H1 (cell line): ENCODE data around the gene EXOC1L. TPM values are rescaled to one million over a fixed set of nuclear protein-coding genes. Genes with fewer than 3 reads are reported as not detected.

Source experiments
- CTCF ChIA-PET: fragments of 300-600 bp; sonication (Branson Sonifier 250); formaldehyde crosslinking; loops from one replicate; lab custom pipeline; 2021; ENCODE audit not compliant: partially characterized antibody; lab: Charles Lee
- POLR2A ChIA-PET: fragments of 300-600 bp; sonication (Branson Sonifier 250); formaldehyde crosslinking; loops from one replicate; lab custom pipeline; 2021; ENCODE audit warnings: inconsistent platforms; ENCODE audit not compliant: partially characterized antibody; lab: Charles Lee
- DNase-seq, 2 experiments: peaks; one replicate each; pipeline versions ENCODE4 v3.0.0 to v3.0.0-alpha.2; 2010 to 2022; ENCODE audit warnings: low spot score in 2 of 2, low read depth in 1 of 2, mixed read lengths in 1 of 2
- FAIRE-seq: peaks from 2 replicates; lab custom pipeline; 2011; peaks lifted over from hg19 to GRCh38; lab: Jason Lieb, UNC
- H2AFZ ChIP-seq: 2 replicates; pipeline ENCODE4 v1.8.1; 2012; ENCODE audit warnings: low read length, inconsistent platforms
- H2AK5ac ChIP-seq: 2 replicates; pipeline ENCODE4 v1.6.1; 2013; ENCODE audit warnings: low read depth, low read length
- H2BK120ac ChIP-seq: replicated peaks from 2 replicates; pipeline ENCODE3; 2013; ENCODE audit warnings: low read depth, low read length, inconsistent platforms
- H2BK12ac ChIP-seq: 2 replicates; pipeline ENCODE4 v1.6.1; 2013; ENCODE audit warnings: low read depth, low read length
- H2BK15ac ChIP-seq: 2 replicates; pipeline ENCODE4 v1.6.1; 2013; ENCODE audit warnings: low read length
- H2BK20ac ChIP-seq: 2 replicates; pipeline ENCODE4 v1.6.1; 2013; ENCODE audit warnings: low read length
- H2BK5ac ChIP-seq: 2 replicates; pipeline ENCODE4 v1.6.1; 2013; ENCODE audit warnings: low read depth, low read length
- H3K14ac ChIP-seq: 2 replicates; pipeline ENCODE4 v1.6.1; 2013; ENCODE audit warnings: inconsistent platforms; ENCODE audit not compliant: insufficient read length
- H3K18ac ChIP-seq: 2 replicates; pipeline ENCODE4 v1.6.1; 2013; ENCODE audit warnings: low read length; ENCODE audit errors: extremely low read depth
- H3K23ac ChIP-seq: 2 replicates; pipeline ENCODE4 v1.6.1; 2013; ENCODE audit warnings: inconsistent platforms; ENCODE audit not compliant: insufficient read length
- H3K23me2 ChIP-seq: 2 replicates; pipeline ENCODE4 v1.6.1; 2013; ENCODE audit warnings: low read depth, low read length
- H3K27ac ChIP-seq: 2 replicates; pipeline ENCODE4 v1.6.1; 2011; ENCODE audit warnings: low read depth, low read length, inconsistent platforms
- H3K27me3 ChIP-seq, 4 experiments: replicated peaks in 1 of 4; 1 replicate in 1 of 4; 2 replicates in 3 of 4; pipeline versions ENCODE4 v1.6.1 to v1.8.1; 2011 to 2013; ENCODE audit warnings: low read length in 3 of 4, mild to moderate bottlenecking in 3 of 4, inconsistent platforms in 2 of 4, mixed read lengths in 2 of 4, moderate library complexity in 1 of 4; ENCODE audit not compliant: control insufficient read depth in 3 of 4, insufficient read depth in 3 of 4; ENCODE audit errors: extremely low read depth in 1 of 4
- H3K36me3 ChIP-seq, 4 experiments: 2 replicates each; pipeline versions ENCODE4 v1.6.1 to v1.8.1; 2011 to 2013; ENCODE audit warnings: mild to moderate bottlenecking in 4 of 4, low read length in 3 of 4, moderate library complexity in 2 of 4, control low read depth in 1 of 4, inconsistent platforms in 1 of 4; ENCODE audit not compliant: insufficient read depth in 4 of 4, control insufficient read depth in 2 of 4
- H3K4ac ChIP-seq: replicated peaks from 2 replicates; pipeline ENCODE3; 2013; ENCODE audit warnings: low read length, low read depth, mixed read lengths, inconsistent platforms; ENCODE audit not compliant: insufficient read length
- H3K4me1 ChIP-seq, 4 experiments: replicated peaks in 1 of 4; 1 replicate in 1 of 4; 2 replicates in 3 of 4; pipeline versions ENCODE4 v1.6.1 to v1.8.1; 2011 to 2013; ENCODE audit warnings: low read length in 3 of 4, inconsistent platforms in 2 of 4, mixed read lengths in 1 of 4; ENCODE audit not compliant: insufficient read depth in 4 of 4, control insufficient read depth in 3 of 4
- H3K4me2 ChIP-seq, 2 experiments: 2 replicates each; pipeline versions ENCODE4 v1.6.1 to v1.8.1; 2011 to 2013; ENCODE audit warnings: low read depth in 2 of 2, low read length in 2 of 2, control low read depth in 1 of 2, inconsistent platforms in 1 of 2, mild to moderate bottlenecking in 1 of 2; ENCODE audit not compliant: insufficient read depth in 1 of 2
- H3K4me3 ChIP-seq, 4 experiments: fragments of 200-600, 300-600 bp in 1 of 4; sonication (generic), shearing (Covaris generic), sonication (Bioruptor Twin) in 1 of 4; 2 replicates each; pipeline versions ENCODE4 v1.5.1 to v1.8.1; 2011 to 2016; ENCODE audit warnings: low read length in 4 of 4, low read depth in 3 of 4, control low read depth in 2 of 4, inconsistent platforms in 2 of 4, mild to moderate bottlenecking in 2 of 4, mixed read lengths in 1 of 4, moderate library complexity in 1 of 4; ENCODE audit not compliant: insufficient read depth in 2 of 4; ENCODE audit errors: extremely low read depth in 1 of 4
- H3K56ac ChIP-seq: replicated peaks from 2 replicates; pipeline ENCODE3; 2013; ENCODE audit warnings: low read depth, mild to moderate bottlenecking, mixed read lengths, low read length, inconsistent platforms; ENCODE audit not compliant: insufficient read length
- H3K79me1 ChIP-seq: 2 replicates; pipeline ENCODE4 v1.6.1; 2013; ENCODE audit warnings: low read depth, low read length, control low read depth
- H3K79me2 ChIP-seq, 2 experiments: 2 replicates each; pipeline versions ENCODE4 v1.6.1 to v1.8.1; 2012 to 2013; ENCODE audit warnings: low read length in 2 of 2, mild to moderate bottlenecking in 2 of 2, inconsistent platforms in 1 of 2; ENCODE audit not compliant: insufficient read depth in 2 of 2, control insufficient read depth in 1 of 2
- H3K9ac ChIP-seq, 4 experiments: replicated peaks in 1 of 4; 1 replicate in 1 of 4; 2 replicates in 3 of 4; pipeline versions ENCODE4 v1.6.1 to v1.8.1; 2011 to 2013; ENCODE audit warnings: low read depth in 3 of 4, low read length in 3 of 4, control low read depth in 2 of 4, mild to moderate bottlenecking in 2 of 4, moderate library complexity in 2 of 4, inconsistent platforms in 1 of 4; ENCODE audit errors: extremely low read depth in 1 of 4
- H3K9me3 ChIP-seq, 2 experiments: 2 replicates each; pipeline versions ENCODE4 v1.6.1 to v1.8.1; 2012 to 2013; ENCODE audit warnings: mild to moderate bottlenecking in 2 of 2, moderate library complexity in 2 of 2, control low read depth in 1 of 2, inconsistent platforms in 1 of 2, low read depth in 1 of 2, low read length in 1 of 2, mixed read lengths in 1 of 2; ENCODE audit not compliant: insufficient read depth in 2 of 2
- H4K20me1 ChIP-seq, 2 experiments: replicated peaks in 1 of 2; 2 replicates each; pipeline versions ENCODE3 to v1.8.1; 2011 to 2013; ENCODE audit warnings: inconsistent platforms in 2 of 2, low read length in 2 of 2, mild to moderate bottlenecking in 1 of 2; ENCODE audit not compliant: insufficient read depth in 2 of 2, control insufficient read depth in 1 of 2
- H4K5ac ChIP-seq: 2 replicates; pipeline ENCODE4 v1.6.1; 2013; ENCODE audit warnings: low read length, low read depth, mixed read lengths, inconsistent platforms; ENCODE audit not compliant: insufficient read length
- H4K8ac ChIP-seq: 2 replicates; pipeline ENCODE4 v1.8.0; 2013; ENCODE audit warnings: mild to moderate bottlenecking, moderate library complexity, low read length, inconsistent platforms; ENCODE audit not compliant: insufficient read depth; ENCODE audit errors: extremely low read depth
- H4K91ac ChIP-seq: replicated peaks from 2 replicates; pipeline ENCODE3; 2013; ENCODE audit warnings: low read length, mixed read lengths, inconsistent platforms; ENCODE audit not compliant: insufficient read length
- BACH1 ChIP-seq: IDR thresholded peaks from 2 replicates; pipeline ENCODE4 v1.6.1; 2012; ENCODE audit warnings: low read length, improper control_type of control experiment
- EZH2 ChIP-seq: fragments of 200-600 bp; sonication (generic); IDR thresholded peaks from 2 replicates; pipeline ENCODE4 v1.7.1; 2012; ENCODE audit warnings: low read depth, mild to moderate bottlenecking, moderate library complexity, low read length, inconsistent platforms; ENCODE audit not compliant: severe bottlenecking
- GTF2F1 ChIP-seq: IDR thresholded peaks from 2 replicates; pipeline ENCODE4 v1.6.1; 2012; ENCODE audit warnings: low read depth, low read length, improper control_type of control experiment, borderline replicate concordance
- JUN ChIP-seq: IDR thresholded peaks from 2 replicates; pipeline ENCODE4 v1.6.1; 2011; ENCODE audit warnings: low read depth, mild to moderate bottlenecking, improper control_type of control experiment, low read length
- NRF1 ChIP-seq: IDR thresholded peaks from 2 replicates; pipeline ENCODE4 v1.6.1; 2011; ENCODE audit warnings: mild to moderate bottlenecking, low read depth, low read length, improper control_type of control experiment
- POU5F1 ChIP-seq: IDR thresholded peaks from 2 replicates; pipeline ENCODE4 v1.6.1; 2011; ENCODE audit warnings: low read depth, mild to moderate bottlenecking, low read length, moderate library complexity
- SUZ12 ChIP-seq: fragments of 200-600 bp; sonication (generic); IDR thresholded peaks from 2 replicates; pipeline ENCODE4 v1.6.1; 2012; ENCODE audit warnings: mild to moderate bottlenecking, inconsistent platforms, low read length, moderate library complexity, mixed read lengths
- TCF12 ChIP-seq: IDR thresholded peaks from 2 replicates; pipeline ENCODE4 v1.6.1; 2011; ENCODE audit warnings: low read depth, mild to moderate bottlenecking, low read length
- WGBS, 2 experiments: shearing (Covaris generic) in 1 of 2; methylation state at CpG; one replicate each; pipeline versions ENCODE4 v1.1.6 to v1.1.7; 2013 to 2015; ENCODE audit warnings: low lambda C conversion rate in 2 of 2, mixed read lengths in 2 of 2, inconsistent platforms in 1 of 2, low coverage in 1 of 2, missing lambda C conversion rate in 1 of 2; ENCODE audit not compliant: insufficient replicate concordance in 2 of 2, insufficient coverage in 1 of 2, insufficient read length in 1 of 2; ENCODE audit errors: extremely low coverage in 1 of 2, missing lambda C conversion rate in 1 of 2; 5-methylcytosine and 5-hydroxymethylcytosine counted together
- polyA plus RNA-seq, 7 experiments: library from polyadenylated mRNA; depleted of rRNA in 3 of 7; stranded (reverse) in 5 of 7; unstranded in 2 of 7; fragments of >200 nt in 5 of 7; fragments of 200-250 nt in 2 of 7; gene quantifications; 1 replicate in 5 of 7; 2 replicates in 1 of 7; 4 replicates in 1 of 7; pipeline versions ENCODE4 v1.2.1 to v1.2.3, GENCODE V29; 2011 to 2013; ENCODE audit warnings: missing spikeins in 2 of 7, mixed read lengths in 2 of 7
- total RNA-seq: library from RNA; stranded (reverse); fragmentation: NEBNext Ultra II Directional; extraction: Animal tissue kit (Norgen Biotek cat#: 25700); gene quantifications from 2 replicates; pipeline ENCODE4 v1.2.1, GENCODE V29; 2021

Gene EXOC1L
- total and polyA plus RNA-seq, 2 of the 8 experiments (the other 6 are each of a cell fraction or from before 2014, with no cell fraction given) = 0.08 TPM; not detected in 1

- Histone ChIP-seq H2BK5ac (no peak overlapping the region), H3K27me3 (no peaks in the 10 kb centered on the region), H4K8ac (no peak overlapping the region), H2BK12ac (no peak overlapping the region), H4K91ac (no peak overlapping the region), H3K23ac (no peak overlapping the region), H3K4me3 (no peak overlapping the region), H2AK5ac (no peak overlapping the region), H2AFZ (no peak overlapping the region), H2BK20ac (no peak overlapping the region), H2BK120ac (no peak overlapping the region), H3K9me3 (no peaks in the 10 kb centered on the region), H3K4me2 (no peak overlapping the region), H3K9ac (no peak overlapping the region), H3K56ac (no peak overlapping the region), H3K79me1 (no peaks in the 10 kb centered on the region), H3K4ac (no peak overlapping the region), H3K36me3 (no peaks in the 10 kb centered on the region), H4K20me1 (no peaks in the 10 kb centered on the region), H4K5ac (no peak overlapping the region), H3K4me1 (no peaks in the 10 kb centered on the region), H3K79me2 (no peaks in the 10 kb centered on the region), H3K14ac (no peak overlapping the region), H3K18ac (no peak overlapping the region), H2BK15ac (no peak overlapping the region), H3K27ac (no peak overlapping the region), H3K23me2 (no peaks in the 10 kb centered on the region)
- no peak for FAIRE-seq
- no peak for DNase-seq
- WGBS, 2 experiments = 66% methylated on average over 4 of the region's 4 CpGs; no CpG with 5 or more reads in 1 of the 2 experiments
- ChIA-PET POLR2A (no interaction called here), CTCF (no interaction called here)
- no peak for TF ChIP-seq EZH2
- TF ChIP-seq GTF2F1 = no peak
- no peak for TF ChIP-seq JUN
- no peak for TF ChIP-seq POU5F1
- no peak for TF ChIP-seq BACH1
- no peak for TF ChIP-seq TCF12
- TF ChIP-seq SUZ12 = no peak
- TF ChIP-seq NRF1 = no peak
Observed at GRCh38 chr4:55784747-55785146, 34.8 kb upstream of the EXOC1L start.
